IMR-90 (cell line): ENCODE measurements around the gene TCF4.

Source experiments
- BHLHE40 ChIP-seq: fragments of 150-350 bp; IDR thresholded peaks from 2 replicates; pipeline ENCODE4 v1.6.1; 2016; ENCODE audit warnings: mild to moderate bottlenecking, low read depth, low read length
- CEBPB ChIP-seq: IDR thresholded peaks from 2 replicates; pipeline ENCODE4 v1.6.1; 2012; ENCODE audit warnings: low read depth, low read length, improper control_type of control experiment
- CHD1 ChIP-seq: IDR thresholded peaks from 2 replicates; pipeline ENCODE4 v1.6.1; 2012; ENCODE audit warnings: low read depth, low read length, improper control_type of control experiment
- CTCF ChIP-seq: conservative IDR thresholded peaks from 2 replicates; pipeline ENCODE4 v1.5.1; 2012; ENCODE audit warnings: mild to moderate bottlenecking, low read depth, low read length, improper control_type of control experiment
- MAFK ChIP-seq: IDR thresholded peaks from 2 replicates; pipeline ENCODE4 v1.6.1; 2012; ENCODE audit warnings: low read depth, low read length, improper control_type of control experiment
- MAZ ChIP-seq: IDR thresholded peaks from 2 replicates; pipeline ENCODE4 v1.6.1; 2012; ENCODE audit warnings: low read depth, mild to moderate bottlenecking, low read length, improper control_type of control experiment, moderate library complexity, borderline replicate concordance
- POLR2A ChIP-seq: IDR thresholded peaks from 2 replicates; pipeline ENCODE4 v1.6.1; 2012; ENCODE audit warnings: mild to moderate bottlenecking, low read depth, low read length
- RAD21 ChIP-seq: IDR thresholded peaks from 2 replicates; pipeline ENCODE4 v1.6.1; 2012; ENCODE audit warnings: low read length, improper control_type of control experiment
- RFX5 ChIP-seq: IDR thresholded peaks from 2 replicates; pipeline ENCODE4 v1.8.0; 2012; ENCODE audit warnings: low read depth, mild to moderate bottlenecking, low read length, moderate library complexity
- SMC3 ChIP-seq: fragments of 150-350 bp; IDR thresholded peaks from 2 replicates; pipeline ENCODE4 v1.6.1; 2016; ENCODE audit warnings: low read depth, mild to moderate bottlenecking, antibody characterized with exemption, low read length, moderate library complexity
- USF2 ChIP-seq: fragments of 150-350 bp; IDR thresholded peaks from 2 replicates; pipeline ENCODE4 v1.6.1; 2017; ENCODE audit warnings: mild to moderate bottlenecking, antibody characterized with exemption, low read length, low read depth
- TF ChIP-seq, protein P1 (sequence below): fragments of 150-350 bp; IDR thresholded peaks from 2 replicates; pipeline ENCODE4 v1.6.1; 2016; ENCODE audit warnings: low read depth, mild to moderate bottlenecking, low read length, moderate library complexity, borderline replicate concordance

DNA sequence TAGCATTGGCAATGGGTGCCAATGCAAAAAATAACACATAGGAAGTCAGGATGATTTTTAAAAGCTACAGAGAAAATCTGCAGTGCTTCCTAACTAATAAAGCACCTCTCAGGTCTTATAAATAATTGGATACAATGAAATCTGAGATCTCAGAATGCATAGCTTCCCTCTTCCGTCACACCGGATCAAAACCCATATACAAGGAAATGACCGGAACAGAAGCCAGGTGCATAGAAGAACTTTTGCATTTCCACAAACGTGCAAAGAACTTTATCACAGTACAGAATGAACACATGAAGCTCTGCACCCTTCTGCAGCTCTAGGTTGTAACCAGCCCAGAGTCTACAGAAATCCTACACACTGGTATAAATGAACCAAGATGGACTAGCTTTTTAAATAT, 145.4 kb downstream of the TCF4 start:
- TF ChIP-seq CTCF (no peak), POLR2A (no peak), USF2 (no peak), RAD21 (no peak), CEBPB (no peak), BHLHE40 (no peak), CHD1 (no peak), MAFK (no peak), SMC3 (no peak), RFX5 (no peak), MAZ (no peak)
- TF ChIP-seq, protein P1, sequence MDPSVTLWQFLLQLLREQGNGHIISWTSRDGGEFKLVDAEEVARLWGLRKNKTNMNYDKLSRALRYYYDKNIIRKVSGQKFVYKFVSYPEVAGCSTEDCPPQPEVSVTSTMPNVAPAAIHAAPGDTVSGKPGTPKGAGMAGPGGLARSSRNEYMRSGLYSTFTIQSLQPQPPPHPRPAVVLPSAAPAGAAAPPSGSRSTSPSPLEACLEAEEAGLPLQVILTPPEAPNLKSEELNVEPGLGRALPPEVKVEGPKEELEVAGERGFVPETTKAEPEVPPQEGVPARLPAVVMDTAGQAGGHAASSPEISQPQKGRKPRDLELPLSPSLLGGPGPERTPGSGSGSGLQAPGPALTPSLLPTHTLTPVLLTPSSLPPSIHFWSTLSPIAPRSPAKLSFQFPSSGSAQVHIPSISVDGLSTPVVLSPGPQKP: no peak
